ENCODE data around the gene TUBA1C.
A peak's percentile ranks its signal among the peaks of the same experiment; 100 is the strongest.
"Not testable (repeated sequence)": the region's sequence is repeated elsewhere in the genome, so short reads cannot be mapped to it uniquely, and the experiment has no call there.

TUBA1C gene

GRCh38 chr12:49255857-49256637 lies 8.8 kb upstream of the TUBA1C start:
- DNase-seq: no peak

- not testable (repeated sequence) for DNase-seq
Observed at GRCh38 chr12:49257508-49258184, 7.2 kb upstream of the TUBA1C start.

GRCh38 chr12:49259452-49259851 lies 5.4 kb upstream of the TUBA1C start:
- DNase-seq: no peak

GRCh38 chr12:49260166-49260565 lies 4.7 kb upstream of the TUBA1C start:
- DNase-seq: no peak

- no peak for DNase-seq
Observed at GRCh38 chr12:49260571-49261363, 4.1 kb upstream of the TUBA1C start.

- DNase-seq: no peak
Observed at GRCh38 chr12:49261721-49262120, 3.2 kb upstream of the TUBA1C start.

GRCh38 chr12:49263400-49263763 lies 1.5 kb upstream of the TUBA1C start:
- no peak for DNase-seq

GRCh38 chr12:49264466-49264872 lies 413 bp upstream of the TUBA1C start:
- DNase-seq: peak; percentile 25 to 53

- DNase-seq: not testable (repeated sequence)
Observed at GRCh38 chr12:49269191-49269590, 4.3 kb downstream of the TUBA1C start.

GRCh38 chr12:49272790-49273725 lies 8.2 kb downstream of the TUBA1C start:
- no peak for DNase-seq

GRCh38 chr12:49273726-49274395 lies 9.0 kb downstream of the TUBA1C start:
- no peak for DNase-seq

GRCh38 chr12:49274396-49275069 lies 9.7 kb downstream of the TUBA1C start:
- no peak for DNase-seq

GRCh38 chr12:49276304-49277290 lies 11.7 kb downstream of the TUBA1C start:
- DNase-seq: no peak

- no peak for DNase-seq
Observed at GRCh38 chr12:49277466-49277865, 12.6 kb downstream of the TUBA1C start.

GRCh38 chr12:49279706-49280159 lies 14.9 kb downstream of the TUBA1C start:
- no peak for DNase-seq

- not testable (repeated sequence) for DNase-seq
Observed at GRCh38 chr12:49280545-49280944, 15.7 kb downstream of the TUBA1C start.

- DNase-seq: no peak
Observed at GRCh38 chr12:49282302-49282701, 17.4 kb downstream of the TUBA1C start.

GRCh38 chr12:49282740-49283375 lies 18.0 kb downstream of the TUBA1C start:
- DNase-seq: not testable (repeated sequence)
